WTC11 (cell line): Measurements from ENCODE around the gene ANTKMT. TPM values are rescaled to one million over a fixed set of nuclear protein-coding genes. Genes with fewer than 3 reads are reported as not detected.
A peak's percentile ranks its signal among the peaks of the same experiment; 100 is the strongest.

Source experiments
- ATAC-seq: fragments of 200-7000 bp; cut with Tn5 transposase; 2 replicates; pipeline ENCODE4 v1.10.0; 2021; ENCODE audit warnings: mild to moderate bottlenecking, moderate library complexity
- CTCF ChIA-PET: fragments of 300-600 bp; sonication (Branson Sonifier 250); formaldehyde crosslinking; loops from one replicate; lab custom pipeline; 2021; ENCODE audit warnings: antibody characterized with exemption; lab: Charles Lee
- POLR2A ChIA-PET: fragments of 350-600 bp; sonication (Branson Sonifier 250); formaldehyde crosslinking; loops from one replicate; lab custom pipeline; 2021; ENCODE audit warnings: antibody characterized with exemption; lab: Charles Lee
- DNase-seq: peaks from one replicate; pipeline ENCODE4 v3.0.0; 2021; ENCODE audit warnings: low spot score
- H3K27ac Mint-ChIP-seq: 2 replicates; pipeline ENCODE4 v1.8.0; 2021; ENCODE audit warnings: mixed read lengths
- H3K27me3 Mint-ChIP-seq: 2 replicates; pipeline ENCODE4 v1.8.0; 2021; ENCODE audit warnings: low read depth, mild to moderate bottlenecking, moderate library complexity, mixed read lengths
- H3K36me3 Mint-ChIP-seq: 2 replicates; pipeline ENCODE4 v1.8.0; 2021; ENCODE audit warnings: mixed read lengths
- H3K4me1 Mint-ChIP-seq: 2 replicates; pipeline ENCODE4 v1.8.0; 2022; ENCODE audit warnings: mixed read lengths
- H3K4me3 Mint-ChIP-seq: 2 replicates; pipeline ENCODE4 v1.8.0; 2021; ENCODE audit warnings: mild to moderate bottlenecking, moderate library complexity, mixed read lengths
- H3K9me3 Mint-ChIP-seq: 2 replicates; pipeline ENCODE4 v1.8.0; 2021; ENCODE audit warnings: mixed read lengths
- GABPB1 ChIP-seq: sonication (generic); formaldehyde crosslinking; IDR thresholded peaks from 2 replicates; pipeline ENCODE4 v1.8.1; 2023; ENCODE audit warnings: mild to moderate bottlenecking, missing genetic modification reagents
- GTF2I ChIP-seq: fragments of 250-450 bp; sonication (Bioruptor Pico); conservative IDR thresholded peaks from 2 replicates; pipeline ENCODE4 v1.4.0; 2021; ENCODE audit warnings: mild to moderate bottlenecking
- KAT7 ChIP-seq: sonication (generic); formaldehyde crosslinking; IDR thresholded peaks from 2 replicates; pipeline ENCODE4 v1.8.1; 2023; ENCODE audit warnings: missing genetic modification reagents, mild to moderate bottlenecking, borderline replicate concordance
- NFE2L1 ChIP-seq: sonication (generic); formaldehyde crosslinking; IDR thresholded peaks from 2 replicates; pipeline ENCODE4 v1.8.1; 2023; ENCODE audit warnings: missing genetic modification reagents
- RORB ChIP-seq: fragments of 250-450 bp; sonication (Bioruptor Pico); IDR thresholded peaks from 2 replicates; pipeline ENCODE4 v1.9.0; 2021; ENCODE audit warnings: mild to moderate bottlenecking
- SMAD3 ChIP-seq: sonication (generic); formaldehyde crosslinking; IDR thresholded peaks from 2 replicates; pipeline ENCODE4 v1.8.0; 2022; ENCODE audit warnings: missing genetic modification reagents, mild to moderate bottlenecking, borderline replicate concordance
- USF2 ChIP-seq: sonication (generic); formaldehyde crosslinking; IDR thresholded peaks from 2 replicates; pipeline ENCODE4 v1.8.1; 2023; ENCODE audit warnings: mild to moderate bottlenecking, missing genetic modification reagents, moderate library complexity
- ZNF121 ChIP-seq: sonication (generic); formaldehyde crosslinking; IDR thresholded peaks from 2 replicates; pipeline ENCODE4 v1.8.0; 2023; ENCODE audit warnings: missing genetic modification reagents
- ZNF281 ChIP-seq: sonication (generic); formaldehyde crosslinking; IDR thresholded peaks from 2 replicates; pipeline ENCODE4 v1.8.0; 2023; ENCODE audit warnings: mild to moderate bottlenecking, missing genetic modification reagents
- ZNF317 ChIP-seq: sonication (generic); formaldehyde crosslinking; IDR thresholded peaks from 2 replicates; pipeline ENCODE4 v1.8.1; 2023; ENCODE audit warnings: low read depth, mild to moderate bottlenecking, moderate library complexity, missing genetic modification reagents, borderline replicate concordance
- total RNA-seq: library from RNA; stranded (reverse); gene quantifications from 3 replicates; pipeline ENCODE4 v1.2.3, GENCODE V29; 2021
- TF ChIP-seq, protein P1 (sequence below): fragments of 250-450 bp; sonication (Bioruptor Pico); IDR thresholded peaks from 2 replicates; pipeline ENCODE4 v1.9.0; 2021; ENCODE audit warnings: moderate library complexity, mild to moderate bottlenecking, inconsistent platforms, borderline replicate concordance
- TF ChIP-seq, protein P2 (sequence below): sonication (generic); formaldehyde crosslinking; IDR thresholded peaks from 2 replicates; pipeline ENCODE4 v1.8.0; 2022; ENCODE audit warnings: mild to moderate bottlenecking, missing genetic modification reagents
- TF ChIP-seq, protein P3 (sequence below): sonication (generic); formaldehyde crosslinking; conservative IDR thresholded peaks from 2 replicates; pipeline ENCODE4 v1.8.1; 2022; ENCODE audit warnings: mild to moderate bottlenecking, missing genetic modification reagents
- TF ChIP-seq, protein P4 (sequence below): fragments of 250-450 bp; sonication (Bioruptor Pico); IDR thresholded peaks from 2 replicates; pipeline ENCODE4 v2.1.2; 2022; ENCODE audit warnings: mild to moderate bottlenecking, moderate library complexity
- TF ChIP-seq, protein P5 (sequence below): sonication (generic); formaldehyde crosslinking; IDR thresholded peaks from 2 replicates; pipeline ENCODE4 v1.8.0; 2022; ENCODE audit warnings: missing genetic modification reagents

The ANTKMT gene
- total RNA-seq, 1 experiment from 2014 or later: 40.6 TPM

GRCh38 chr16:745739-746138 lies 24.8 kb downstream of the ANTKMT start:
- POLR2A ChIA-PET: no interaction called here

GRCh38 chr16:746637-747036 lies 25.7 kb downstream of the ANTKMT start:
- H3K9me3 Mint-ChIP-seq: no peaks in the 10 kb centered on the region
- H3K36me3 Mint-ChIP-seq: no peaks in the 10 kb centered on the region
- peaks cover 16% of the 10 kb centered on the region for H3K4me1 Mint-ChIP-seq
- CTCF ChIA-PET: no interaction called here
- ATAC-seq (no peak), DNase-seq (no peak)
- no peak overlapping the region for H3K27ac Mint-ChIP-seq
- no peak overlapping the region for H3K4me3 Mint-ChIP-seq
- H3K27me3 Mint-ChIP-seq: no peaks in the 10 kb centered on the region
- POLR2A ChIA-PET: no interaction called here
- no peak for TF ChIP-seq ZNF317
- TF ChIP-seq, protein P1, sequence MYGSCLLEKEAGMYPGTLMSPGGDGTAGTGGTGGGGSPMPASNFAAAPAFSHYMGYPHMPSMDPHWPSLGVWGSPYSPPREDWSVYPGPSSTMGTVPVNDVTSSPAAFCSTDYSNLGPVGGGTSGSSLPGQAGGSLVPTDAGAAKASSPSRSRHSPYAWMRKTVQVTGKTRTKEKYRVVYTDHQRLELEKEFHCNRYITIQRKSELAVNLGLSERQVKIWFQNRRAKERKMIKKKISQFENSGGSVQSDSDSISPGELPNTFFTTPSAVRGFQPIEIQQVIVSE (CRISPR knock-in tag): no peak
- no peak for TF ChIP-seq NFE2L1 (CRISPR knock-in tag)
- TF ChIP-seq, protein P2, sequence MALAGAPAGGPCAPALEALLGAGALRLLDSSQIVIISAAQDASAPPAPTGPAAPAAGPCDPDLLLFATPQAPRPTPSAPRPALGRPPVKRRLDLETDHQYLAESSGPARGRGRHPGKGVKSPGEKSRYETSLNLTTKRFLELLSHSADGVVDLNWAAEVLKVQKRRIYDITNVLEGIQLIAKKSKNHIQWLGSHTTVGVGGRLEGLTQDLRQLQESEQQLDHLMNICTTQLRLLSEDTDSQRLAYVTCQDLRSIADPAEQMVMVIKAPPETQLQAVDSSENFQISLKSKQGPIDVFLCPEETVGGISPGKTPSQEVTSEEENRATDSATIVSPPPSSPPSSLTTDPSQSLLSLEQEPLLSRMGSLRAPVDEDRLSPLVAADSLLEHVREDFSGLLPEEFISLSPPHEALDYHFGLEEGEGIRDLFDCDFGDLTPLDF (CRISPR knock-in tag): no peak
- TF ChIP-seq, protein P3, sequence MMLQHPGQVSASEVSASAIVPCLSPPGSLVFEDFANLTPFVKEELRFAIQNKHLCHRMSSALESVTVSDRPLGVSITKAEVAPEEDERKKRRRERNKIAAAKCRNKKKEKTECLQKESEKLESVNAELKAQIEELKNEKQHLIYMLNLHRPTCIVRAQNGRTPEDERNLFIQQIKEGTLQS (CRISPR knock-in tag): no peak
- no peak for TF ChIP-seq USF2 (CRISPR knock-in tag)
- no peak for TF ChIP-seq SMAD3 (CRISPR knock-in tag)
- no peak for TF ChIP-seq ZNF121 (CRISPR knock-in tag)
- TF ChIP-seq, protein P4, sequence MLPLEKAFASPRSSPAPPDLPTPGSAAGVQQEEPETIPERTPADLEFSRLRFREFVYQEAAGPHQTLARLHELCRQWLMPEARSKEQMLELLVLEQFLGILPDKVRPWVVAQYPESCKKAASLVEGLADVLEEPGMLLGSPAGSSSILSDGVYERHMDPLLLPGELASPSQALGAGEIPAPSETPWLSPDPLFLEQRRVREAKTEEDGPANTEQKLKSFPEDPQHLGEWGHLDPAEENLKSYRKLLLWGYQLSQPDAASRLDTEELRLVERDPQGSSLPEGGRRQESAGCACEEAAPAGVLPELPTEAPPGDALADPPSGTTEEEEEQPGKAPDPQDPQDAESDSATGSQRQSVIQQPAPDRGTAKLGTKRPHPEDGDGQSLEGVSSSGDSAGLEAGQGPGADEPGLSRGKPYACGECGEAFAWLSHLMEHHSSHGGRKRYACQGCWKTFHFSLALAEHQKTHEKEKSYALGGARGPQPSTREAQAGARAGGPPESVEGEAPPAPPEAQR (CRISPR knock-in tag): no peak
- no peak for TF ChIP-seq GABPB1 (CRISPR knock-in tag)

More at GRCh38 chr16:745739-746138, 24.8 kb downstream of the ANTKMT start:
- Mint-ChIP-seq H3K36me3 (no peaks in the 10 kb centered on the region), H3K9me3 (no peaks in the 10 kb centered on the region), H3K27ac (no peak overlapping the region), H3K27me3 (no peaks in the 10 kb centered on the region), H3K4me3 (no peak overlapping the region), H3K4me1 (peaks cover 7% of the 10 kb centered on the region)
- CTCF ChIA-PET: interaction anchor here (0.6 to 1.8 kb wide), 5 partner anchors 14 to 1770 kb away, joined by 3 to 18 read pairs (median 10); partner anchors contain the start of genes CHTF18, METRN and RPUSD1
- ATAC-seq (peak; percentile 87), DNase-seq (peak; percentile 90)
- TF ChIP-seq, protein P5, sequence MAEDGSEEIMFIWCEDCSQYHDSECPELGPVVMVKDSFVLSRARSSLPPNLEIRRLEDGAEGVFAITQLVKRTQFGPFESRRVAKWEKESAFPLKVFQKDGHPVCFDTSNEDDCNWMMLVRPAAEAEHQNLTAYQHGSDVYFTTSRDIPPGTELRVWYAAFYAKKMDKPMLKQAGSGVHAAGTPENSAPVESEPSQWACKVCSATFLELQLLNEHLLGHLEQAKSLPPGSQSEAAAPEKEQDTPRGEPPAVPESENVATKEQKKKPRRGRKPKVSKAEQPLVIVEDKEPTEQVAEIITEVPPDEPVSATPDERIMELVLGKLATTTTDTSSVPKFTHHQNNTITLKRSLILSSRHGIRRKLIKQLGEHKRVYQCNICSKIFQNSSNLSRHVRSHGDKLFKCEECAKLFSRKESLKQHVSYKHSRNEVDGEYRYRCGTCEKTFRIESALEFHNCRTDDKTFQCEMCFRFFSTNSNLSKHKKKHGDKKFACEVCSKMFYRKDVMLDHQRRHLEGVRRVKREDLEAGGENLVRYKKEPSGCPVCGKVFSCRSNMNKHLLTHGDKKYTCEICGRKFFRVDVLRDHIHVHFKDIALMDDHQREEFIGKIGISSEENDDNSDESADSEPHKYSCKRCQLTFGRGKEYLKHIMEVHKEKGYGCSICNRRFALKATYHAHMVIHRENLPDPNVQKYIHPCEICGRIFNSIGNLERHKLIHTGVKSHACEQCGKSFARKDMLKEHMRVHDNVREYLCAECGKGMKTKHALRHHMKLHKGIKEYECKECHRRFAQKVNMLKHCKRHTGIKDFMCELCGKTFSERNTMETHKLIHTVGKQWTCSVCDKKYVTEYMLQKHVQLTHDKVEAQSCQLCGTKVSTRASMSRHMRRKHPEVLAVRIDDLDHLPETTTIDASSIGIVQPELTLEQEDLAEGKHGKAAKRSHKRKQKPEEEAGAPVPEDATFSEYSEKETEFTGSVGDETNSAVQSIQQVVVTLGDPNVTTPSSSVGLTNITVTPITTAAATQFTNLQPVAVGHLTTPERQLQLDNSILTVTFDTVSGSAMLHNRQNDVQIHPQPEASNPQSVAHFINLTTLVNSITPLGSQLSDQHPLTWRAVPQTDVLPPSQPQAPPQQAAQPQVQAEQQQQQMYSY: 0 out of 2 replicates have a peak, but pooled peaks have one; percentile 17
- TF ChIP-seq RORB (CRISPR knock-in tag) (no peak), ZNF281 (CRISPR knock-in tag) (no peak), GTF2I (CRISPR knock-in tag) (no peak), KAT7 (CRISPR knock-in tag) (no peak)
- TF ChIP-seq, protein P3 (CRISPR knock-in tag): no peak
